Skin epidermis (tissue), 12 donors: ENCODE measurements around the gene DPRX.

Source experiments
- H3K27ac ChIP-seq, 21 experiments: fragments of 200-600 bp; sonication (generic) in 11 of 21; one replicate each; pipeline ENCODE4 v1.5.0; 2020; ENCODE audit warnings: mild to moderate bottlenecking in 3 of 21, inconsistent platforms in 2 of 21, moderate library complexity in 2 of 21
- H3K4me3 ChIP-seq, 7 experiments: fragments of 200-600 bp; sonication (generic) in 2 of 7; one replicate each; pipeline ENCODE4 v1.5.0; 2020; ENCODE audit warnings: inconsistent platforms in 2 of 7, mild to moderate bottlenecking in 2 of 7, moderate library complexity in 1 of 7

The DPRX gene, protein sequence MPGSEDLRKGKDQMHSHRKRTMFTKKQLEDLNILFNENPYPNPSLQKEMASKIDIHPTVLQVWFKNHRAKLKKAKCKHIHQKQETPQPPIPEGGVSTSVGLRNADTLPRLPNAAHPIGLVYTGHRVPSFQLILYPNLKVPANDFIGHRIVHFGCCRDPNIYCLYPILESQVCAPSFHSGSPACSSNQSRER

DNA sequence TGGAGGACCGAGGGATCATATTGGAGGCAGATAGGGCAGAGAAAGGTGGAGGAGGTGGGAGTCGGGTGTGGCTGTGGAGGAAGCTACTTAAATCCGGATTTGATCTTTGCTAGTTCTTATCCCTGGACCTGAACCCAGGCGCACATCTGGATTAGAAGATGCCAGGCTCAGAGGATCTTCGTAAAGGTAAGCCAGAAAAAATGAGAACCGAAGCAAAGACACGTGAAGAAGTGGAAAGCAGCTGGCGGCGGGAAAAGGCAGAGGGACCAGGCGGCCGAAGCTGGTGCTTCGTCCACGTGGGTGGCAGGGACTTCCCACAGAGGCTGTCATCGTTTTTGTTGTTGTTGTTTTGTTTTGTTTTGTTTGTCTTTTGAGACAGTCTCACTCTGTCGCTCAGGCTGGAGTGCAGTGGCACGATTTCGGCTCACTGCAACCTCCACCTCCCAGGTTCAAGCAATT lies at the start of gene DPRX:
TSS of gene DPRX (plus strand) at position 51 of the 459 bp plus-strand sequence. CDS start at position 159, 108 bp downstream.
- Histone ChIP-seq H3K27ac (no peak within 1 kb of the TSS), H3K4me3 (no peak within 1 kb of the TSS)

DNA sequence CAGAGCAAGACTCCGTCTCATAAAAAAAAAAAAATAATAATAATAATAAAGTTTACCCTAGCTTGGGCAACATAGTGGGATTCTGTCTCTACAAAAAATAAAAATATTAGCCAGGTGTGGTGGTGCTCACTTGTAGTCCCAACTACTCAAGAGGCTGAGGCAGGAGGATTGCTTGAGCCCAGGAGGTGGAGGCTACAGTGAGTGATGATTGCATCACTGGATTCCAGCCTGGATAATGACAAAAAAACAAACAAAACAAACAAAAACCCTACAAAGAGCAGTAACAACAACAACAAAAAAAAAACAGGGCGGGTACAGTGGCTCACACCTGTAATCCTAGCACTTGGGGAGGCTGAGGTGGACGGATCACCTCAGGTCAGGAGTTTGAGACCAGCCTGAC lies 48.6 kb upstream of the DPRX start:
- no peak overlapping the region for H3K4me3 ChIP-seq

DNA sequence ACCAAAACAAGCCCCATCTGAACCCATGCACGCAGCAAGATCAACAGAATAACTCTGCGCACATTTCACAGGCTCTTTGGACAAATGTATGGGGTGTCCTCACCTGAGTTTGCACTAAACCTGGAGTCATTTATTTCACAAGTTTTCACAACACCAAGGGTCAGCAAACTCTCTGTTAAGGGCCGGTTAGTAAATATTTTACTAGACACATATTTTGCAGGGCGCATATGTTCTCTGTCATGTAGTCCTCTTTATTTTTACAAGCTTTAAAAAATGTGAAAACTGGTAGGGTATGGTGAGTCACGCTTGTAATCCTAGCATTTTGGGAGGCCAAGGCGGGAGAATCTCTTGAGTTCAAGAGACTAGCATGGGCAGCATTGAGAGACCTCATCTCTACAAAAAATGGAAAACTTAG lies 45.5 kb upstream of the DPRX start:
- Histone ChIP-seq H3K27ac (no peak overlapping the region), H3K4me3 (no peak overlapping the region)

More for the DNA sequence above, 48.6 kb upstream of the DPRX start:
- no peak overlapping the region for H3K27ac ChIP-seq

DNA sequence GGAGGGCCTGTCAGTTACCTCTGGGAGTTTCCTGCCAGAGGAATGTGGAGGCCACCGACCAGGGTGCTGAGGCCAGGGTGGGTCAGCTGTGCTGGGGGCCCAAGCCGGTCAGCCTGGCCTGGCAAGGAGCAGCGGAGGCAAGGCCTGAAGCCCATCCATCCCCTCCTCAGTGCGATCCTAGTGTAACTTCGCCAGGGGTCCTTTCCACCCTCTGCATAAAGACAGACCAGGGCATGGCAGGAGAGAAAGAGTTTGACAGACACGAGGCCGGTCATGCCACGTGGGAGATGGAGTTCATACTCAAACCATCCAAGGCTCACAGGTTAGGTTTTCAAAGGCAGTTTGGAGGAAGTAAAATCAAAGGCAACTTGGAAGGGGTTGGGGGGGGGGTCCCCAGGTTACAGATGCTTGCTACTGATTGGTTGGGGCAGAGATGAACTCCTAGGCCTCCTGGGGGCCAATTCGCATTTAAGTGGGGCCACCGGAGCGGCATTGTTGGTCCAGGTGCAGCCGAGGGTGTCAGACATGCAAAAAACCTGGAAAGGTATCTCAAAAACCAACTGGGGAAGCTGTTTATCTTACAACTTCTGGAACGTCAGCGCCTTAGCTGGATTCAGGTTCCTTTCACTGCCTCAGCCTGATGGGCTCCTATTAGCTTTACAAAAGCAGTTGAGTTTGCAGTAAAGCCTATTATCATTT lies 36.8 kb upstream of the DPRX start:
- Histone ChIP-seq H3K4me3 (no peak overlapping the region), H3K27ac (no peak overlapping the region)

DNA sequence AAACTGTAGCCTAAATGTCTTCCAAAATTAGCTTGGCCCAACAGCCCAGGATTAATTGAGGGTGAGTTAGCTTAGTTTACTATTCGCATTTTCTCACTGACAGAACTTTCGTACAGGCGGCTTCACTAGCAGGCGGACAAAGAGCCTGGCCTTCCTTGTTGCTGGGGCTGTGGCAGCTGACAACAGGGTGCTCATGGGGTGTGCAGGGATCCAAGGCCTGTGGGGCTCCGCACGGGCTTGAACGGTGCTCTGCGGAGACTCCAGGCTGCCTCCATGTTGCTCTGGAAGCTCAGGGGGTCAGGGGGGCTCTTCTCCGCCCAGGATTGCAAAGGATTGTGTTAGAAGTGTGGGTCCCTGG lies 36.3 kb upstream of the DPRX start:
- Histone ChIP-seq H3K27ac (no peak overlapping the region), H3K4me3 (no peak overlapping the region)

DNA sequence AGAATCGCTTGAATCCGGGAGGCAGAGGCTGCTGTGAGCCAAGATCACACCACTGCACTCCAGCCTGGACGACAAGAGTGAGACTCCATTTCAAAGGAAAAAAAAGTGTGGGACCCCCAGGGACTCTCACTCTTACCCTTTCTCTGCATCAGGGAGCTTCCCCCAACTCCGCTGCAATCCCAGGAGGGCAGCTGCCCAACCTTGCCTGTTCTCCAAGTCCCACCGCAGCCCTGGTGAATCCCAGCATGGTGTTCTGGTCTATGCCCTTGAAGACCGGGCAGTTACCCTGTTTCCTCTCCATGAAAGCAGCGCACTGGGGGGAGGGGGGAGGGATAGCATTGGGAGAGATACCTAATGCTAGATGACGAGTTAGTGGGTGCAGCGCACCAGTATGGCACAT lies 35.7 kb upstream of the DPRX start:
- H3K27ac ChIP-seq, result no peak overlapping the region
- no peak overlapping the region for H3K4me3 ChIP-seq

DNA sequence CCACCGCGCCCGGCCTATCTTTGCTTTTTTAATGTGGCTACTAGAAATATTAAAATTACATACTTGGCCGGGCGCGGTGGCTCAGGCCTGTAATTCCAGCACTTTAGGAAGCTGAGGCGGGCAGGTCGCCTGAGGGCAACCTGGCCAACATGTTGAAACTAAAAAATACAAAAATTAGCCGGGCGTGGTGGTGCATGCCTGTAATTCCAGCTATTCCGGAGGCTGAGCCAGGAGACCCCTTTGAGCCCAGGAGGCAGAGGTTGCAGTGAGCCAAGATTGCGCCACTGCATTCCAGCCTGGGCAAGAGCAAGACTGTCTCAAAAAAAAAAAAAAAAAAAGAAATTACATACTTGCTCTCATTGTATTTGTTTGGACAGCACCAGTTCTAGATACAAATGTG lies 34.8 kb upstream of the DPRX start:
- Histone ChIP-seq H3K27ac (peak overlapping the region in 5 of 21 experiments; percentile 29 to 62 (median 41)), H3K4me3 (no peak overlapping the region)

DNA sequence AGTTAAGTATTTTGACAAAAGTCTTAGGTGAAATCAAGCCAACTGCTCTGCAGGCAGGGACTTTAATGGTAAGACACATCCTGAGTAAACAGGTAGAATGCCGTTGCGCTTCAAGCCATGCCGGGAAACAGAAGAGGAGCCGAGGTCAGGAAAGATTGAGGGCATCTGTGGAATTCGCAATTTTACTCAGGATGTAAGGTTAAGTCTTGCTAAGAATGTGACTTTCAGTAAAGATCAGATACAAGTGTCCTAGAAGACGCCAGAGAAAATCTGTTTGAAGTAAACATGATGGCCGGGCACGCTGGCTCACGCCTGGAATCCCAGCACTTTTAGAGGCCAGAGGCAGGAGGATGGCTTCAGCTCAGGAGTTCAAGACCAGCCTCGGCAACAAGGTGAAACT lies 33.4 kb upstream of the DPRX start:
- H3K27ac ChIP-seq, result peak overlapping the region in 5 of 21 experiments; percentile 32 to 62 (median 59)

DNA sequence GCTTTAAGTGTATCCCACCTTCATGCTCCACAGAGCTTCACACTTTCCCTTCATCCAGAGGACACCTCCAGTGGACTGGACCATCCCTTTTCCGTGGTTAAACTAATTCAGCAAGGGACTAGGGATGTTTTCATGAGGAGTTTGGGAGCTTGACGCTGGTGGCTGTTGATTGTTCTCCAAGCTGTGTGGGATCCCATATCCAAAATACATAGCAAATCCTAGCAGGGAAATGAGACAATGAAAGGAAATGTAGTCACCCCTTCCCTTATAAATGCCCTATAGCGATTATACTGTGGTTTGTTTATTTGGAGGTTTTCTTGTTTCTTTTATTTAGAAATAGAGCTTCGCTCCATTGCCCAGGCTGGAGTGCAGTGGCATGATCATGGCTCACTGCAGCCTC lies 31.6 kb upstream of the DPRX start:
- Histone ChIP-seq H3K4me3 (no peak overlapping the region), H3K27ac (peak overlapping the region in 1 of 21 experiments; percentile 3)

More for the DNA sequence above, 33.4 kb upstream of the DPRX start:
- no peak overlapping the region for H3K4me3 ChIP-seq

DNA sequence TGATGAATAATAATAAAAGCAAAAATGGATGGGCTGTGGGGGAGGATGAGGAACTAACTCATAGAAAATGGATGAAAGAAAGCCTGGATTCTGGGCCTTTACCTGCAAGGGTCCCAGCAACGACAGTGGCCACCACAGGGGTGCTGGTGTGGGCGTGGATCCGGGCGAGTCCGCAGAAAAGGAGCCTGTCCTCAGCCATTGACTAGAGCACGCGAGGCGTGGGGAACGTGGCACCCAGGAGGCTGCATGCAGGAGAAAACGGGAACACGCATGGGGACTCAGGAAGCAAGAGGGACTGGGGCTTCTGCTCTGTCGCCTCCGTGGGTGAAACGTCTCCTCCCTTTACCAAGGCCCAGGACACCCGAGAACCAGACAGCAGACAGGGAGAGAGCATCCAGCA lies 25.8 kb upstream of the DPRX start:
- no peak overlapping the region for H3K27ac ChIP-seq
- H3K4me3 ChIP-seq, result no peak overlapping the region

DNA sequence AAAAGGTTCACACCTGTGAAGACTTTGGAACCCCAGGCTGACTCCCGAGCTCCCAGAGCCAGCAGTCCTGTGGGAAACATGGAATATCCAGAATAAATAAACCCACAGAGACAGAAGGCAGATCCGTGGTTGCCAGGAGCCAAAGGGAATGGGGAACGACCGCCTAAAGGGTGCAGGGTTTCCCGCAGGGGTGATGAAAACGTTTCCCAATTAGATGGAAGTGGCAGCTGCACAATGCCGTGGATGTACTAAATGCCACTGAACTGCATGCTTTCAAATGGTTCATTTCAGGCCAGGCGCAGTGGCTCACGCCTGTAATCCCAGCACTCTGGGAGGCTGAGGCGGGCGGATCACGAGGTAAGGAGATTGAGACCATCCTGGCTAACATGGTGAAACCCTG lies 23.4 kb upstream of the DPRX start:
- Histone ChIP-seq H3K4me3 (no peak overlapping the region), H3K27ac (no peak overlapping the region)

DNA sequence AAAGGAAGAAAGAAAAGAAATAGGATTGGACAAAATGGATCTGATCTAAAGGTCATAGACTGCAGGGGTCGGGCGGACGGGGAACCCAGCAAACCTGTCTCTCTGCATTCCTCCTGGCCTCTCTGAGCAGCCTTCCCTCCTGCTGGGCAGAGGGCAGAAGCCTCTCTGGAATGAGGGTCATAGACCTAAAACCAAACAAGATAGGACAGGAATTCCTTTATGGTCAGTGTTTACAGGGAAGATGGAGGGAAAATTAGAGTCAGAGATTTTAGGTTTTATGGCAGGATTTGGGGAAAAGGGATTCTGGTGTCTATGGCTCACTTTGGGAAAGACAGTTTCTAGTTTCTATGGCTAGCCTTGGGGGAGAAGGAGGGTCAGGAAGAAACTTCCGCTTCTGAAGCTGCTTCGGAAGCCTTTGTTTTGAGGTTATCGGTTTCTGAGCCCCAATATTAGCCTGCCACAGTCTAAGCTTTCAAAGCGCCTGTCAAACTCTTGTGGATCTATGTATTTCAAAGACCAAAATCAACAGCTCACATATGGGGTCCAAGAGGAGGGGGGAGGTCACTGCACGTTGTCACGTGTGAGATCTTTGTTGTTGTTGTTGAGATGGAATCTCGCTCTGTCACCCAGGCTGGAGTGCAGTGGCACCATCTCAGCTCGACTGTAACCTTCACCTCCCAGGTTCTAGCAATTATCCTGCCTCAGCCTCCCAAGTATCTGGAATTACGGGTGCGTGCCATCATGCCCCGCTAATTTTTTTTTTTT lies 18.9 kb upstream of the DPRX start:
- Histone ChIP-seq H3K27ac (no peak overlapping the region), H3K4me3 (no peak overlapping the region)

DNA sequence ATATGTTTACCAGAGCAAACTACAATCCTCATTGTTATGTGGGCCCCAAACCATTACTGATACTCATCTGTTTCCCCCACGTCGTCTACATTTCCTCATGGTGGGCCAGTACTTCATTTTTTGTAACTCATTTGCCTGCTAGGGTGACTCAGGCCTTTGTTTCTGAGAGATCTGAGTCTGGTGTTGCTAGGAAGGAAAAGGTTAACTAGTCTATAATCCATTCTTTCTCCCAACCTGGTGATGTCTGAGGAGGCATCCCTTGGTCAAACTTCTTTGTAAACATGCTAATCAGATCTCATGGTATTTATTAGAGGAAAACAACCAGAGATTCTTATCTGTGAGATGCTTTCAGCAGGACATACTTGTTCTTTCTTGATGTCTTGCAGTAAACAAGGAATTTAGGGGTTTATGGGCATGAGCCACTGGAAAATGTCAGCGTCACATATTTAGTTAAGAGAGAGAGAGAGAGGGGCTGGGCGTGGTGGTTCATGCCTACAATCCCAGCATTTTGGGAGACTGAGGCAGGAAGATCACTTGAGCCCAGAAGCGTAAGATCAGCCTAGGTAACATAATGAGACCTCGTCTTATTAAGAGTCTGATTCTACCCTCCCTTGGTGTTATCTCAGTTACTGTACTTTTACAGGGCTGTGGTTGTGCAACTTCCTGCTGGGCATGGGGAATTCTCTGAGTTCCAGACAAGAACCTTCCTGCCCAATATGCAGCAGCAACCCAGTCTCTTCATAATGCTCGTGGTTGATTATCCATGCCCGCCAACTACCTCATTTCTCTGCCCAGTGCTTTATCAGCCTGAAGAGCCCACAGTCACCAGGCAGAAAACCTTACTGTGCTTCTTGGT lies 9.7 kb upstream of the DPRX start:
- Histone ChIP-seq H3K4me3 (no peak overlapping the region), H3K27ac (peak overlapping the region in 11 of 21 experiments; percentile 4 to 77 (median 50))

DNA sequence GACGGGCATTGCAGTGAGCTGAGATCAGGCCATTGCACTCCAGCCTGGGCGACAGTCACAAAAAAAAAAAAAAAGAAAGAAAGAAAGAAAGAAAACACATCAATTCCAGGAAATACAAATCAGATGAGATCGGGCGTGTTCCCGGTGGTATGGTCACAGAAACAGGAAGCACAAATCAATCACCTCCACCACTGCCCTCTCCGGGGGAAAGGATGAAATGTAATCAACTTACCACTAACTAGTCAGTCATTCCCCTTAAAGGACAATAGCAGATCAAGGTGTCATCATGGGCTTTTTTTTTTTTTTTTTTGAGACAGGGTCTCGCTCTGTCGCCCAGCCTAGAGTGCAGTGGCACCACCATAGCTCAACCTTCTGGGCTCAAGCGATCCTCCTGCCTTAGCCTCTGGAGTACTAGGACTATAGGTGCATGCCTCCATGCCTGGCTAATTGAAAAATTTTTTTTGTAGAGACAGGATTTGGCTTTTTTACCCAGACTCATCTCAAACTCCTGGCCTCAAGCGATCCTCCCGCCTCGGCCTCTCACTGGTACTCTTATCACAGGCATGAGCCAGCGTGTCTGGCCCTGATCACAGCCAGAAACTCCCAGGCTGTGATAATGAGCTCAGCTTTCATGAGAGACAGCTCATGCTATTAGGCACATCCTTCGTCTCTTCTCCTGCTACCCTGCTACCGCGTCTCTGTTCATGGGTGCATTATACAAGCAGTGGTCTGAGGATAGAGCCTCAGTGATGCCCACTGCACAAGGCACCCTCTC lies 6.8 kb upstream of the DPRX start:
- Histone ChIP-seq H3K27ac (no peak overlapping the region), H3K4me3 (no peak overlapping the region)

DNA sequence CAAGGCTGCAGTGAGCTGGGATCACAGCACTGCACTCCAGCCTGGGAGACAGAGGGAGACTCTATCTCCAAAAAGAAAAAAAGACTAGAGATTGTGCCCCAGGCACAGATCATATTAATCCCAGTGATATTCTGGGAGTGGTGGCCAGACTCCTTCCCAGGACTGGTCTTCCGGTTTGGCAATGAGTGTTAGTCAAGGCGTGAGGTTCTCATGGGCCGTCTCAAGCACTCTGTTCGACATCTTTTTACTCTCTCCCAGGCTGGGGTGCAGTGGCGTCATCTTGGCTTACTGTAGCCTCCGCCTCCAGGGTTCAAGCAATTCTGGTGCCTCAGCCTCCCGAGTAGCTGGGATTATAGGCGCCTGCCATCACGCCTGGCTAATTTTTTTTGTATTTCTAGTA lies 5.3 kb upstream of the DPRX start:
- H3K27ac ChIP-seq, result no peak overlapping the region
- H3K4me3 ChIP-seq, result no peak overlapping the region

DNA sequence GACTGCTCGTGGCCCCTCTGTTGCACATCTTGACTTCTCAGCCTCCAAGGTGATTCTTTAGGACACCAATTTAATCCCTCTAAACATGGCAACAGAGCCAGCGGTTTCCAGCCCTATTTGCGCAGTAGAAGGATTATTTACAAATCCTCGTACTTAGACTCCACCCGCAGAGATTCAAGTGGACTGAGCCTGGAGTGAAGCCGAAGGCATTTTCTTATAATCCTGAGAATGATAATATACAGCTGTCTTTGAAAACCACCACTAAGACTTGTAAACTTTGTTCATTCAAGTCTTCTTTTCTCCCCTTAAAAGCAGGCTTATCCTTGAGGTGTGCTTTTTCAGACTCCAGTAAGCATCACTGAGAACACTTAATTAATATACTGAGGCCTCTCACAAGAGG lies 4.8 kb upstream of the DPRX start:
- Histone ChIP-seq H3K4me3 (no peak overlapping the region), H3K27ac (no peak overlapping the region)

DNA sequence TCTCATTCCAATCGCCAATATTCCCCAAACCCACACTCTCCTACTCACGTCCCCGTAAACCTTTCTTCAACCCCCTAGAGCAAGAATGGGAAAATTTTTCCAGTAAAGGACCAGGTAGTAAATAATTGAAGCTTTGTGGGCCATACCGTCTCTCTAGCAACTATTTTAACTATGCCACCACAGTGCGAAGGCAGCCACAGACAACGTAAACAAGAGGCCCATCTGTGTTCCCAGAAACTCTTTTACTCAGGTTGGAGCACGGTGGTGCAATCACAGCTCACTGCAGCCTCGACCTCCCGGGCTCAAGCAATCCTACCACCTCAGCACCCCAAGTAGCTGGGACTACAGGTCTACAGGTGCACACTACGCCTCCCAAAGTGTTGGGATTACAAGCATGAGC lies 3.0 kb downstream of the DPRX start:
- Histone ChIP-seq H3K4me3 (no peak overlapping the region), H3K27ac (no peak overlapping the region)

DNA sequence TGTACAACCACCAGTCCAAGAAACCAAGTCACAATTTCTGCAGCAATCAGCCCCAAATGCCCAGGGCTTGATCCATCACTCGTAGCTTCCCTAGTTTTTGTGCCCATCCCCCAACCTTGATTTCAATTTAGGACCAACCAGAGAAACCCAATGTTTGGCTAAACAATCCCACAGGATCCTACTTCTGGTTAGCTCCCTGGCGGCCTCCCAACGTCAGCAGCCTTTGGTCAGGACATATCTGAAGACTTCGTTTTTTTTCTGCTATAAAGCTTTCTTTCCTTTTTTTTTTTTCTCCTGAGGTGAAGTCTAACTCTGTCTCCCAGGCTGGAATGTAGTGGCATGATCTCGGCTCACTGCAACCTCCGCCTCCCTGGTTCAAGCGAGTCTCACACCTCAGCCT lies 7.7 kb downstream of the DPRX start:
- Histone ChIP-seq H3K27ac (no peak overlapping the region), H3K4me3 (no peak overlapping the region)

DNA sequence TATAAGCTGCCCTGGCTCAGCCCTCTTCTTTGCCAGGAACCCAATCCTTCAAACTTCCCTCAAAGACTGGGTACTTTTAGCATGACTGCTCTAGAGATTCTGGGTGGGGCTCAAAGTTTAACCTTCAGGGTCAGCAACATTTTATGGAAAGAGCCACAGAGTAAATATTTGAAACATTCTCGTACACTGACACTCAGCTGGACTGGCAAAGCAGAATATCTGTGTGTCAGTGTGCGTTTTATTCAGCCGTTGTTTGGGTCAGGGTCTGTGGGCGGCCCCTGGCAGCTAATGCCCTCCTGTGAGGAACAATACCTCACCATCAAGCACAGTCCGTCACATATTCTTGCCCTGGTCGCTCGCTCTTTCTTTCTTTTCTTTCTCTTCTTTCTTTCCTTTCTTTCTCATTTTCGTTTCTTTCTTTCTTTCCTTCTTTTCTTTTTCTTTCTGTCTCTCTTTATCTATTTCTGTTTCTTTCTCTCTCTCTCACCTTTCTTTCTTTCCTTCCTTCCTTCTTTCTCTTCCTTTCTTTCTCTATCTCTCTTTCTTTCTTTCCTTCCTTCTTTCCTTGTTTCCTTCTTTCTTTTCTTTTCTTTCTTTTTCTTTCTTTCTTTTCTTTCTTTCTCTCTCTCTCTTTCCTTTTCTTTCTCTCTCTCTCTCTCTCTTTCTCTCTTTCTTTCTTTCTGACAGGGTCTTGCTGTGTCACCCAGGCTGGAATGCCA lies 10.7 kb downstream of the DPRX start:
- Histone ChIP-seq H3K4me3 (no peak overlapping the region), H3K27ac (no peak overlapping the region)
